NCI-H2171 treated with DMSO at 0.1 percent for 48 hours (cell line): Measurements from ENCODE around the gene CDC42EP3.

Source experiments
- DNase-seq: peaks from one replicate; lab custom pipeline; 2025; lab: John Stamatoyannopoulos, UW

The CDC42EP3 gene

GRCh38 chr2:37671009-37671815 lies at the start of gene CDC42EP3:
CDC42EP3 (minus strand) TSS chr2:37671642; CDS start chr2:37646587, 25,055 bp downstream.
- peak; percentile 60 for DNase-seq

- no peak for DNase-seq
Measured at GRCh38 chr2:37721201-37721560, 49.7 kb upstream of the CDC42EP3 start.

- no peak for DNase-seq
Measured at GRCh38 chr2:37720533-37721200, 49.2 kb upstream of the CDC42EP3 start.

- DNase-seq: no peak
Measured at GRCh38 chr2:37718515-37719161, 47.2 kb upstream of the CDC42EP3 start.

GRCh38 chr2:37713258-37713700 lies 41.8 kb upstream of the CDC42EP3 start:
- DNase-seq: no peak

GRCh38 chr2:37711831-37712230 lies 40.4 kb upstream of the CDC42EP3 start:
- DNase-seq: no peak

- DNase-seq: no peak
Measured at GRCh38 chr2:37711308-37711731, 39.9 kb upstream of the CDC42EP3 start.

- DNase-seq: no peak
Measured at GRCh38 chr2:37709111-37709510, 37.7 kb upstream of the CDC42EP3 start.

GRCh38 chr2:37708146-37708545 lies 36.7 kb upstream of the CDC42EP3 start:
- DNase-seq: no peak

- DNase-seq: no peak
Measured at GRCh38 chr2:37707393-37707792, 36.0 kb upstream of the CDC42EP3 start.

- no peak for DNase-seq
Measured at GRCh38 chr2:37706334-37707183, 35.1 kb upstream of the CDC42EP3 start.

GRCh38 chr2:37705191-37705590 lies 33.7 kb upstream of the CDC42EP3 start:
- no peak for DNase-seq

GRCh38 chr2:37698931-37699481 lies 27.6 kb upstream of the CDC42EP3 start:
- no peak for DNase-seq

- DNase-seq: no peak
Measured at GRCh38 chr2:37695336-37695735, 23.9 kb upstream of the CDC42EP3 start.

GRCh38 chr2:37692711-37693110 lies 21.3 kb upstream of the CDC42EP3 start:
- no peak for DNase-seq

GRCh38 chr2:37689751-37690150 lies 18.3 kb upstream of the CDC42EP3 start:
- DNase-seq: no peak

GRCh38 chr2:37688771-37689468 lies 17.5 kb upstream of the CDC42EP3 start:
- no peak for DNase-seq

GRCh38 chr2:37686792-37687526 lies 15.5 kb upstream of the CDC42EP3 start:
- no peak for DNase-seq

- DNase-seq: no peak
Measured at GRCh38 chr2:37684809-37685208, 13.4 kb upstream of the CDC42EP3 start.
